GM19395 (cell line): ENCODE results near the gene MEFV.
"Not testable (repeated sequence)": the region's sequence is repeated elsewhere in the genome, so short reads cannot be mapped to it uniquely, and the experiment has no call there.

Experiments
- ATAC-seq: cut with Tn5 transposase; IDR thresholded peaks from one replicate; pipeline ENCODE4 v1.9.1; 2021; ENCODE audit warnings: mild to moderate bottlenecking, moderate library complexity; ENCODE audit not compliant: unreplicated experiment

Gene MEFV

DNA sequence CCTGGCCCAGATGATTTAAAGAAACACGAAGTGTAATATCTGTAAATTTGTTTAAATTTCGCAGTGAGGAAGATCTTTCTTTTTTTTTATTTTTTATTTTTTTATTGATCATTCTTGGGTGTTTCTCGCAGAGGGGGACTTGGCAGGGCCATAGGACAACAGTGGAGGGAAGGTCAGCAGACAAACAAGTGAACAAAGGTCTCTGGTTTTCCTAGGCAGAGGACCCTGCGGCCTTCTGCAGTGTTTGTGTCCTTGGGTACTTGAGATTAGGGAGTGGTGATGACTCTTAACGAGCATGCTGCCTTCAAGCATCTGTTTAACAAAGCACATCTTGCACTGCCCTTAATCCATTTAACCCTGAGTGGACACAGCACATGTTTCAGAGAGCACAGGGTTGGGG is 14.3 kb upstream of the MEFV start:
- not testable (repeated sequence) for ATAC-seq

DNA sequence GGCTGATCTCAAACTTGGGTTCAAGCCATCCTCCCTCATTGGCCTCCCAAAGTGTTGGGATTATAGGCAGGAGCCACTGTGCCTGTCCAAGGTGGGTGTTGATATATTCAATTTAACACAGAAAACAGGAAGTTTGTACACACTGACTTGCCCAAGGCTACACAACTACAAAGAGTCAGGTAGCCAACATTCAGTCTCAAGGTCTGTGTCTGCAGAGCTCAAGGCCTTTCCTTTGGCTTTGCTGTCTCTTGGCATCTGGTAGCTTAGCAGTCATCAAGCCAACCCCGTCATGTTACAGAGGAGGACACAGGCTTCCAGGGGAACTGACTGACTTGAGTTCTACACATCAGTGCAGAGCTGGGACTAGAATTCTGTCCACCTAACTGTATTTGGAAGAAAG is 11.9 kb upstream of the MEFV start:
- no peak for ATAC-seq

DNA sequence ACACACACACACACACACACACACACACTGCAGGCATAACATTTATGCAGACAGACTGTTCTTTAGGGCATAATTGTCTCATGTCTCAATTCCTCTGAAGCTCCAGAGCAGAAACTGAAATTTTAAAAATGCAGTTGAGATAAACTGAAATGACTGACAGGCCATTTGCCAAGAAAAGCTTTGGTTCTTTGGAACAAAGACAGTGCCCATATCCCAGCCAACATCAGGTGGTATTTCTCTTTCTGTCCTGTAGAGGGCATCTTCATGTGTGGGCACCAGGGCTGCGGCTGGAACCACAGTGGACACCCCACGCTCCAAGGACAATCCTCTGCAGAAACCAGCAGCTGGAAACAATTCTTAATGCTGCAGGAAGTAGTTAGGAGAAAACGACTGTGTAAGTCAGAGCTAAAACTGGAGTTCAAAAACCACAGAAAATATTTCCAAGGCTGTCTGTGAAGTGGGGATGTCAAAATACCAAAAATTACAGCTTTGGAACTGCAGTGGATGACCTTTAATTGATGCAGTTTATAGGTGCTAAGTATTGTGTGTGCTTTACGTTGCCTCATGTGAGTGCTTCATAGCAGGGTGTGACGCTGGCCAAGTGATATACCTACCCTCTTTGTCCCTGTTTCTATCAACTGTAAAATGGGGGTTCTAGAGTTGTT is 10.6 kb upstream of the MEFV start:
- no peak for ATAC-seq

DNA sequence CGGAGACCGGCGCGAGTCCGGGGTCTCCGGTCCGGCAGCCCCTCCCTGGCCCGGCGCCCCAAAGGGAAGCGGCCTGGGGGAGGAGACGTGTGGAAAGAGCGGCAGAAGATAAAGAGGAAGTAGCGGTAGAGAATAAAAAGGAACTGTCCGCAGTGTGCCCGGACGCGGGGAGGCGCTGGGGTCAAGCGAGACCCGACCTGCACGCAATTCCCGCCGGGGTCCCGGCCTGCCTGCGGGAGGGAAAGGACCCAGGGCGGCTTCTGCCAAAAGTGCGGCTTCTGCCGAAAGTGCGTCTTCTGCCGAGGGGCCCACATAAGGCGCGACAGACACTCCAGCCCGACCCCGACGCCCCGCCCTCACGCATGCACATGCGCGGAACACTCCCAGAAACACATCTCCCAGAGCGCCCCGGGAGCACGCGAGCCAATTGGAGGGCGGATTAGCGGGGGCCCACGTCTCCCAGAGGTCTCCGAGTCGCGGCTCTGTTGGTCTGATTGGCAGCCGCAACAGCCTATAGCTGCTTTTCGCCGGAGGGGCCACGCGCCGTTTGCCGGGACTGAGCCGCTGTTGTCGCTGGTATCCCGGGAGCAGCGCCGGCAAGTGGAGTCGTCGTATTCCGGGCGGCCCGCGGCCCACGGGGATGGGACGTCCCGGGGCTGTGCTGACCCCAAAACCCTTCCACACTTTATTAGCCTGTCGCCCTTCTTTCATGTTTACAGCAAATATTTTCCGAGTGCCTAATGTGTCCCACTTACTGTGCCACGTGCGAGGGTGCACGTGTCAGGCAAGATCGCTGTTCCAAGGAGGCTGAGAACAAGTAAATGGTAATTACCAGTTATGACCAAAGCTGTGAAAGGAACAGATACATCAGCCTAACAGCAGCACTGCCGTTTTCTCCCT is 8.0 kb upstream of the MEFV start:
- ATAC-seq: peak; percentile 81

DNA sequence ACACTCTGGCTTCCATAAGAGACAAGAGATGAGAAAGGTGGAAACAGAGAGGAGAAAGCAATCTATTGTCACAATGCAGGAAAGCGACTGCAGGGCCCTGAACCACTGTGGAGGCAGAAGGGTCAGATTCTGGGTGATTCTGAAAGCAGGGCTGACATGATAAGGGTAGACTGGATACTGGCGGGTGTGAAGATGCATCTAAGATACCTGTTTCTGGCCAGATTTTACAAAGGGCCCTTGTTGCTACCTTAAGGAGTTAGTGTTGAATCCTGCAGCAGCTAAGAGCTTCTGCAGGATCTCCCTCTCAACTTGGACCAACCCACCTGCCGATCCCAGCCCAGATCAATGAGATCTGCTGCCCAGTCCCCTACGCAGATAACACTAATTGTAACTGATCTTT is 6.1 kb upstream of the MEFV start:
- no peak for ATAC-seq

DNA sequence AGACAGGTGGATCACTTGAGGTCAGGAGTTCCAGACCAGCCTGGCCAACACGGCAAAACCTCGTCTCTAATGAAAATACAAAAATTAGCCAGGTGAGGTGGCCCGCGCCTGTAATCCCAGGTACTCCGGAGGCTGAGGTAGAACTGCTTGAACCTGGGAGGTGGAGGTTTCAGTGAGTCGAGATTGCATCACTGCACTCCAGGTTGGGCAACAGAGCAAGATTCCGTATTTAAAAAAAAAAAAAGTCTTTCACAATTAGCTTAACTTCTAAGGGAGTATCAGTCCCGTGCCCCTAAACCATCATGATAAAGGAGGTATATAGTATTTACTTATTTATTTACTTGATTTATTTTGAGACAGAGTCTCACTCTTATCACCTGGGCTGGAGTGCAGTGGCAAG is 3.4 kb upstream of the MEFV start:
- no peak for ATAC-seq

DNA sequence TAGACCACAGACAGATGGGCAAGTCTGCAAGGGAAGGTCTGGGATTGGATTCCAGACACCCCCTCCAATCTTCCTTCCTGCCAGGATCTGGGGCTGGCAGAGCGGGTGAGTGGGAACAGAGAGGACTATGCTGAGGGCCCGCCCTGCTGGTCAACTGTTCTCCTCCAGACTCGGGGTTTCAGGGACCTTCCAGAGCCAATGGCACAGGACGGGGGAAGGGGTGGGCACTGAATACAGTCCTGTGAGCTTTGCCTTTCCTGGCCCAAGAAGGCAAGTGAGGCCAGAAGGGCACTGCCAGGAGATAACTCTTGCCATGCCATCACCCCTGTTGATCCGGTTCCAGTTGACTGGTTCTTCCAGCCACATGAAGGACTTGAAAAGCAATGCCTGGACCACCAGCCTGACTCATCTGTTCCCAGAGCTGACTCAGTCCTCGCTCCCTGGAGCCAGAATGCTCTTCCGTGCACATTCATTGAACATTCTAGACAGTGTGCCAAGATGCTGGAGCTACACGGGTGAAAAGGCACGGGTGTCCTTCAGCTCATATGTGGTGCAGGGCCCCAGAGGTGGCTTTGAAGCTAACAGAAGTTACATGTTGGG is 533 bp upstream of the MEFV start:
- no peak for ATAC-seq

DNA sequence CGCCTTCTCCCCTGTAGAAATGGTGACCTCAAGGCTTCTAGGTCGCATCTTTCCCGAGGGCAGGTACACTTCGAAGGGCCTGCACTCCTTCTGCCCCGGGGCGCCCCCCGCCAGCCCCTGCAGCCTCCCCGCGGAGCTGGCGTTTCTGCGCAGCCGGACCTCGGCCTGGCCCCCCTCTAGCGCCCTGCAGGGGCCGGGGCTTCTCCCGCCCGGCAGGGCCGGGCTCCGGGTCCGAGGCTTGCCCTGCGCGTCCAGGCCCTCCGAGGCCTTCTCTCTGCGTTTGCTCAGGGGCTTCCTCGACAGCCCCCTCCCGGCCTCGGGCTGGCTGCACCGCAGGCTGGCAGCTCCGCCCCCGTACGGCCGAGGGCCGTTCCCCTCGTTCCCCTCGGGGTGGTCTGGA is 2.1 kb downstream of the MEFV start:
- ATAC-seq: no peak

DNA sequence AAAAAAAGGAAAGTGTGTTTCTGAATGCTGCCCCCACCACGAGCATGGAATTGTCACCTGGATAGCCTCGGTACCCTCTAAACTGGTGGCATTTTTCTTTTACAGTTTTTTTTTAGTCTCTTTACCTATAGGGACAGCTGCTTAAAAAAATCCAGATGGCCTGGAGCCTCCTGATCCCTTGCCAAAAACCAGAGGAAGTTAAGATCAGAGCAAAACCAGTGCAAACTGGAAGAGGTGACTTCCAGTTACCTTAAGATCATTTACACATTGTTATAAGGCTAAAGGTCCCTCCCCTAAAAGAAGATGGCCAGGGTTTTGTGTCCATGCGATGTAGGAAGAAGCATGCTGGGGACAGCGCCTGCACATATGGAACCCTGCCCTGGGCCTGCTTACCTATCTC is 3.5 kb downstream of the MEFV start:
- no peak for ATAC-seq

DNA sequence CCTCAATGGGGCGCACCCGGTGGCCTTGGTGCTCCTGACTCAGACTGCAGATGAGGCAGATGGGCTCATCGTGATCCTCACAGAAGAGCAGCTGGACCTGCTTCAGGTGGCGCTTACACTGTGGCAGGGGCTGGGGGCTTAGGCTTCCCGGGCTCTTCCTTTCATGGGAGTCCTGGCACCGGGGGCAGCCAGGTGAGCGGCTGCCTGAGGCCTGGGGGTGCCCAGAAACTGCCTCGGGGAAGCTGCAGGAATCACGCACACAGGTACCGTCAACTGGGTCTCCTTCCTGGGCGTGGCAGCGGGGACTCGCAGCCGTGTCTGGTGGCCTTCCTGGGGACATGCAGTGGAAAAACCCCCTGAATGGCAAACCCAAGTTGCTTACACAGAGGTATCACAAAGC is 7.0 kb downstream of the MEFV start:
- ATAC-seq: no peak

DNA sequence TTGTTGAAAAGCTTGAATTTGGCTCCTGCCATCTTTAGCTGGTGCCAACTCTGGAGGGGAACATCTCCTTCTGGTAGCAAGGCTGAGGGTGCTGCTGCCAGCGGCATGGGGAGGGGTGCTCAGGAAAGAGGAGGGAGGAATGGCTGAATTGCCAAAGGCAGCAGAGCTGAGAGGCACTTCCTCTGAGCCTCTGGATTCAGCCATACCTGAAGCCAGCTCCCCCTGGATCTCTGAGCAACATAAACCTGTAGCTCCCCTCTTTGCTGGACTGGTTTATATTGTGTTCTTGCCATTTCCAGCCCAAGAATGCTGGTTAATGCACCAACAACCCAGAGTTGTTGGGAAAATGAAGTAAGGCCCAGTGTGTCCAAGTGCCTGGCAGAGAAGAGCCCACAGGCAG is 7.4 kb downstream of the MEFV start:
- no peak for ATAC-seq

DNA sequence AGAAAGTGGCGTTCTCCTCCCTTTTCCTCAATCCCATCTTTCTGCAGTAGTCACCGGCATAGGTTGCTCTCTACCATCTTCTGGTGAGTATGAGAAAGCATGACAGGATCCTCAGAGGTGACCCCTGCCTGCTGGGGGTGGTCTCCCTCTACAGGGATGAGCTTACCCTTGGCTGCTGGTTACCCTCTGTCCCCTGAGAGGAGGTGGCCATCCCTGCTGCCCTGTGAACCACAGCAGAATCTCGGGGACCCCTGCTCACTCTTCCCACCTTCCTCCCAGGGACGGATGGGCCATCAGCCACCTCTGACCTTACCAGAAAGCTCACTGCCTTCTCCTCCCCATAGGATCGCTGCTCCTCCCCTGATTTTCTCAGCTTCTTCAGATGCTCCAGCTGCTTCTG is 7.8 kb downstream of the MEFV start:
- ATAC-seq: no peak

DNA sequence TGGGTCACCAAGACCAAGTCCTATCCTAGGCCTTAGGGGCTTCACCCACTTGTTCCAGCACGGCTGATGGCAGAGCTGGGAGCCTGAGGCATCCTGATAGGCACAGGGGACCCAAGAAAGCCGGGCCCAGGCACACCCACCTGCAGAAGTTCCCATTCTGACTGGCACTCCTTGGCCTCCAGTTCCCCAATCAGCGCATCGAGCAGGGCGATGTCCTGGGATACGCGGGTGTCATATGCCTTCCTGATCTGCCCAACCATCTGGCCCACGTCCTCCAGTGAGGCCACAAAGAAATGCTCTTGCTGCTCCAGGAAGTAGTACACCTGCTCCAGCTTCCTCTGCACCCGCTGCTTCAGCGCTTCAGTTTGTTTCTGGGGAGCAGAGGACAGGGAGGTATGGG is 9.6 kb downstream of the MEFV start:
- no peak for ATAC-seq

DNA sequence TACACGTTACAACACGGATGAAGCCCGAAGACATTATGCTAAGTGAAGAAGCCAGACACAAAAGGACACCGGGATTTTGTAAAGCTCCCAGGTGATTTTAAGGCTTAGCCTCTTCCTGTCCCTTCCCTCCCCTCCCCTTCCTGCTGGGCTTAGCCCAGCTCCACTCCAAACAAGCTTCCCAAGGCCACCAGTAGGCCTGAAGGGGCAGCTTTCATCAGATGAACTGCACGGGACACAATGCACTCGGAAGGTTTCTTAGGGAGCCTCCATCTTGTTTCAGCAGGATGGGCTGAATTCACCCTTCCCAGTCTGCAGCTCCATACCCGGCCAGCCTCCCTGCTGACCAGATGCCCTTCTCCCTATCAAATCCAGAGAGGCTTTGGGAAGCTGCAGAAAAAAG is 10.4 kb downstream of the MEFV start:
- no peak for ATAC-seq

DNA sequence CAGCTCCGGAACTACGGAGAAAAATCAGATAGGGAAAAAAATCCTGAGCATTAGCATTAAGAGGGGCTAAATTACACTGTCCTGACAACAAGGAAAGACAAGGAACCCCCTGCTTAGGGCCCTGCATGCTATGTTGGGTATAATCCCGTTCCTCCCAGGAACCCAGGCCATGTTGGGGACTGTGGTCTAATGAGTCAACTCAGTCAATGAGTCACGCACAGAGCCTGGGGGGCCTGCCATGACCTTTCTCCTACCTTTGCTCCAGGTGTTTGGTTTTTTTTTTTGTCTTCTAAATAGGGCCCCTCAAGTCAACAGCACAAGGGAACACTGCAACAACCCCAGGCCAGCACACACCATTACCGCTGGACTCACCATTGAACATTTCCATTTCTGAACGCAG is 12.6 kb downstream of the MEFV start:
- ATAC-seq: no peak

DNA sequence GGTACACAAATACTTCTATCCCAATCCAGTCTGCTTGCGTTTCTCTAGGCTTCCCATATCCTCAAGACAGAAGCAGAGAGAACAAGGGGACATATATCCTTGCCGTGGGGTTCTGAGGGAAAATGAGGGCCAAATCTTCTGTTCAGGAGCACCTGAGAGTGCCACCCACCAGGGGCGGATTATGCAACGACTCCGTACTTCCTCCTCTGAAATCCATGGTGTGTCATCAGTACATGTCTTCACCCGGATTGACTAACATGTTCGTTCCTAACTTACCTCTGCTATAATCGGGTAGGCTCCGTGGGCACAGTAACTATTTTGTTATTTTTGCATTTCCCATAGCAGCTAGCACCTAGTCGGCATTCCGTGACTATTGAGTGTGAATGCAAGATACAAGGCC is 13.7 kb downstream of the MEFV start:
- no peak for ATAC-seq

DNA sequence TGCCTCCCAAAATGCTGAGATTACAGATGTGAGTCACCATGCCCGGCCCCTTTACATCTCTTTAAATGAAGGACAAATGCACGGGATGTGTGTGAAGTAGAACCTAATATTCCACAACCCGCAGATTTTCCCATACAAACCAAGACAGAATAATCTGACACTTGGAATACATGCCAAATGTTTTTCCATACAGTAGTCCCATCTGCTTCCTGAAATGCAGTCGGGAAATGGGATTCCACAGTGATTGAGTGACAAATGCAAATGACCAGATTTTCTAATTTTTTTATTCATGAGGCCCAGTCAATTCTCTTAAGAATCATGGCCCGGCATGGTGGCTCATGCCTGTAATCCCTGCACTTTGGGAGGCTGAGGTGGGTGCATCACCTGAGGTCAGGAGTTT is 14.7 kb downstream of the MEFV start:
- no peak for ATAC-seq

DNA sequence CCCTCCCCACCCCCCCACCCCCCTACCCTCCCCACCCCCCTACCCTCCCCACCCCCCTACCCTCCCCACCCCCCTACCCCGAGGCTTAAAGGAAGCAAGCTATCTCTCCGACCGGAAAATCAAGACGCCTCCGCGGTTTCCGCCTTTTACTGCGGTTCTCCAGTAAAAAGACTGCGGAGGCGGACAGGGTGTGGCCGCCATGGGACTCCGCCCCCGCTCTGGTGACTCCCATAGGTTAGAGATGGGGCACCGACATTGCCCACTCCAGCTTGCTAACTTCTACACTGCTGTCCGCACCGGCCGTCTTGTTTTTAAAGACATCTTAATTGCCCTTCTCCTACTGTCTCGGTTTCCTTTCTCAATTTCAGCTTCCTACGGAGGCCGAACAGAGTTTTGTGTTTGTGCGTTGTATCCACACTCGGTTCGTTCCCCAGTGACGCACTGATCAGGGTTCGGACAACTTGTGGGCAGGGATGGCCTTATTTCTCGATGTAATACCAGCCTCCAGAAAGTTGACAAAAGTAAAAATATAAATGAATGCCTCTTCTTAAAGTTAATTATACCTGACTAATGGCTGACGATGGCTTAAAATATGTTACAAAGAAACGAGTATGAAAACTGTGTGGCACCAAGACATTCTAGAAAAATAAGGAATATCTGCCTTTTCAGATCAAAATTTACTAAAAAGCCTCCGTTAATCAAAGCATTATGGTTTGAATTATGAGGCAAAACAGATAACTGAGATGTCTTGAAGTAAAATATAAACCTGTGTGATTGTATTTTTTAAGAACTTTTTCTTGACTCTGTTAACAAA is 20.4 kb downstream of the MEFV start:
- ATAC-seq: no peak

DNA sequence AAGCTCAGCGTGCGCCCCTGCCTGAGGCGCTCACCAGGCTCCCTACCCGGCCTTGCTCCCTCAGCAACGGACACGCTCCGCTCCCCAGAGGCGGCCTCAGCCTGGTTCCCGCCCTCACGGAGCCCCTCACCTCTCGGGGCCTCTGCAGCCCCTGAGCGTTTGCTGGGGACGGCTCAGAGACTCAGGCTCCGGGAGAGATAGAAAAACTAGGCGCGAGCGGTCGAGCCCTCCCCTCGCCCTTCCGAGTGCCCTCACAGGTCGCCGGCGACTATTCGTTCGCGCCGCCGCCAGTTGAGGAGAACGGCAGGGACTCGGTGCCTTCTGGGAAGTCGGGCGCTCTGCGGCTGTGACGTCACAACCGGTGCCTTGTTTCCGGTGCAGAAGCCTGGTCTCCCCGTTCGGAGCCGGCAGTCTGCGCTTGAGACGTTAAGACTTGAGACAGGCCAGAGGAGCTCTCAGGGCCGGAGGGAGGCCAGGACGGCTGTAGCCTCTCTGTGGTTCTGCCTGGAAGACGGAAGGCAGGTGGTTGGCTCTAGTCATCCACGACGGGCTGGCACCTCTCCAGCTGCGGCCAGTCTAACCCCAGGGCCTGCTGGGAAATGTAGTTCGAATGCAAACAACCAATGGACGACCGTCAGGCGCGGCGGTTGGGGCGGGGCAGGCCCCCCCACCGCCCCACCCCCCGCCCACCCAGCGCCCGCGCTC is 21.4 kb downstream of the MEFV start, which contains the start of gene ZNF200:
Gene ZNF200, minus strand, starts transcription at position 302 of the 705 bp plus-strand sequence. CDS start 1,403 bp downstream, outside the sequence.
- ATAC-seq: peak; percentile 94

DNA sequence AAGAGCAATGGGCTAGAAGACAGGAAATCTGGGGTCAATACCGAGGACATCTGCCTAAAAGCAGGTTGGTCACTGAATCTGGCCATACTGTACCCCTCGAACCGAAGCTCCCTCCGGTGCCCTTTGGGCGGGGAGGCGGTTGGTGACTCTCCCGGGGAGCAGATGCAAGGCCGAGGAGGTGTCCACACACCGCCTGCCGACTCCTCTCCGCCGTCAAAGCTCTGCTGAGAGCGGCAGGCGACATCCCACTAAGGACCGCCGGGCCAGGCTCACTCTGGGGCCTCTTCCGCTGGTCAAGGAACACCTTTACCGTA is 21.9 kb downstream of the MEFV start:
- no peak for ATAC-seq
